ENCODE measurements around the gene CEP112.

Gene CEP112

DNA sequence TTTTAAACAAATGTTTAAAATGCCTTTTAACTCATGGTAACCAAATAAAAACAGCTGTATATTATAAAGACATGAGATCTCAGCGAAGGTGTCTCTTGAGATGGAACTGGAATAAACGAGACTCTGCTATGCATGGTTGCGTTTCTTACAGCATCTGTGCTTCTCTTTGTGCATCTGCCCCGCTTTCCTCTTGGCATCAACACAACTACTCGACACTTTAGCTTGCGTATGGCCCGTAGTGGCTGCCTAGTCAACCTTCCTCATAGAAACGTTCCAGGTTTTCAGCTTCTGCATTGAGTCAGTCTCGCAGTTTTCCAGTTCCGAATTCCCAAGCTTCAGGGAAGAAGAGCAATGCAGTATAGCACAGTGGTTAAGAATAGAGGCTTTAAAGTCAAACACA, 214.9 kb downstream of the CEP112 start:
- DNase-seq: peak; percentile 21

DNA sequence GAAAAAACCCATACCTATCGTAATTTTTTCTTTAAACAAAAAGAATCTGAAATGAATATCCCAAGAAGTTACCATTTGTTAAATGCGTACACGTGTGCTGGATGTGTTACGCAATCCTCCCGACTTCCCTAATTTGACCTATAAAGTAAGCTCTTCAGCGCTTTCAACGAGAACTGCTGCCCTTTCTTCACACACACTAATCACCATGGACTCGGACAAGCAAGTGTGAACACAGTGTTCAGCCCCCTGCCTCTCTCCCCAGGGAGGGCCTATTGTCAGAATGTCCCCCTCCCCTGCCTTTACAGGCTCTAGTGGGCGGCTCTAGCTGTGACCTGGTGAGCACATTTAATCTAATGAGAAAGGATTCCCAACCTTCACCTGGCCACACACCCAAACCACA, 216.1 kb downstream of the CEP112 start:
- DNase-seq: no peak

DNA sequence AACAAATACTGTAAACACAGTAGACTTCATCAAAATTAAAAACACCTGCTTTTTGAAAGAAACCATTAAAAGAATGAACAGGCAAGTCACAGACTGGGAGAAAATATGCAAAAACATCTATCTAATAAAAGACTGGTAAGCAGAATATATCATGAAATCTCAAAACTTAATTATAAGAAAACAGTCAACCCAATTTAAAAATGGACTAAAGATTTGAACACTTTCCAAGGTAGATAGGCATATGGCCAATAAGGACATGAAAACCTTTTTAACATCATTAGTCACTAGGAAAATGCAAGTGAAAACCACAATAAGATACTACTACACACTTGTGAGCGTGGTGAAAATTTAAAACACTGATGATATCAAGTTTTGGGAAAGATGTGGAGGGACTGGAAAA, 218.7 kb downstream of the CEP112 start:
- DNase-seq: no peak

DNA sequence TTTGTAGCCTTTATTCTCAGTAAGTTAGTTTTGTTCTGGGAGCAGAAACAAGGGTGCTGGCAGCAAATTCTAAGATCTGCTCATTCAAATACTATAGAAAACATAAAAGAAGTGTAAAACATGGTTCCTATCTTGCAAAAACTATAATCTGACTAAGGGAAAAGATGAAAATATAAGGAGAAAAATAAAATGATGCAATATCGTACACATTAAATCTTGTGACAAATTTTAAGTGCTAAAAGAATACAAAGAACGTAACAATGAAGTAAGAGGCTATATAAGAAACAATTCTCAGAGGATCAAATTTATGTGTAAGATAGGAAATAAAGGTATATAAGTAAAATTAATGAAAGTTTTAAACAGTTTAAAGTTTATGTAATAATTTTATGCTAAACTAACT, 224.6 kb downstream of the CEP112 start:
- no peak for DNase-seq

DNA sequence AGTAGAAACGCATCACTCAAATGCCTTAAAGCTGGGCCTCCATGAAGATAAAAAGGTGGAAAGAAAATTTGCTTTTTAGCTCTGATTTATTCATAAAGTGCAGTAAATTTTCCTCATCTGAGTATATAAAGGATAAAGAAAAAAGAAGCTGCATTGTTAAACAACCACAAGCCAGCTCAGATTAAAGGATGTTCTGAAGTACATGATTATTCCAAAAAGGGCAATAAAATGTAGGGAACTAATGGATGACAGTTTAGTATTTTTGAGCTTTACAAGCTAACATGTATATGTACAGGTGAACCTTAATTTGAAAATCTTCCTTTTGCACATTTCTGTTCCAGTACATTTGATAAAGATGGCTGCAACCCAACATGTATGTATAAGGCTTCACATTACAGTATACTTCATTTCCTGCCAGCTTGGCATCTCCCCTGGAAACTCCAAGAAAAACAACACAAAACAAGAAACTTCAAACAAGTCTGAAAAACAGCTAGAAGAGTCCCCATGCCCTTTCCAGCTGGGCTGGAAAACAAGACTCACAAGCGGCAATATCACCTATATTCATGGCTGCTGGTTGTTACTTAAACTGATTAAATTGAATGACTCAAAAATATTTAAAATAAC, 225.7 kb downstream of the CEP112 start:
- no peak for DNase-seq

DNA sequence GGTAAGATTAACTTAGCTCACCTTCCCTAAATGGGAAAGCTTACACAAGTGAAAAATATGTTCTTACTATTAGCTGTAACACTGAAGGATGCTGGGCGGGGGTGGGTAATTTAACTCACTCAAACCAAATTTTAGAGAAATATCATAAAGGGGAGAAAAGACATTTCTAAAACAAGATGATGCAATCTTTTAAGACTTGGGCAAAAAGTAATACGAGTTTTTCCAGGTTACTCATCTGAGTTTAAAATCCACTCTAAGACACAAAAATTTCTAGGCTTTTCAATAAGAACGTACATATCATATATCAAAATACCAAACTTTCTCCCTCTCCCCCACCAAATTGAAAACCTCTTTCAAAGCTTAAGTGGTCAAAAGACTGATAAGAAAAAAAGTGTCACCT, 228.8 kb downstream of the CEP112 start:
- DNase-seq: no peak

DNA sequence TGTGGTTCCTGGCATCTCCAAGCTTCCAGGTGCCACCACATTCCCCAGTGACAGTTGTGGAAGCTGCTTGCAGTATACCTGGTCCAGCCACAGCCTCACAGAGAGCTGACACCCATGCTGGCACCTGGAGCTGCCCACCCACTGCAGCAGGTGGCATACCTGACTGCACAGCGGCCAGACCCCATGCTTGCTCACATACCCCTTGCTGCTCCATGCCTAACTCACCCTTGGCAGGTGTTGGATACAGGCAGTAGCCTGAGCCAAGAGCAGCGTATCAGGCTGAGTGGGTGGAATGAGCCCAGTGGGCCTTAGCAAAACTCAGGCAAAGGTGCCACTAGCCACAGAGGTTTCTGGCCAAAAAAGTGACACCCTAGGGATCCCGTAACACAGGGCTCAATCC, 232.3 kb downstream of the CEP112 start:
- DNase-seq: no peak

DNA sequence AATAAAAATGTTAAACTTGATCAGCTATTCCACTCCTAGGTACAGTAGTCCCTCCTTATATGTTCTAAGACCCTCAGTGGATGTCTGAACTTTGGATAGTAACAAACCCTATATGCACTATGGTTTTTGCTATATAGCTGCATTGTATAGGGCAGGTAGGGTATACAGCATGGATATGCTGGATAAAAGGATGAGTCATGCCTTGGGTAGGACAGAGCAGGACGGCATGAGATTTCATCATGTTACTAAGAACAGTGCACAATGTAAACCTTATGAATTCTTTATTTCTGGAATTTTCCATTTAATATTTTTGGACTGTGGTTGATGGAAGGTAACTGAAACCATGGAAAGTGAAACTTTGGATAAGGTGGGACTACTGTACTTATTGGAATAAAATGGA, 235.1 kb downstream of the CEP112 start:
- DNase-seq: no peak

DNA sequence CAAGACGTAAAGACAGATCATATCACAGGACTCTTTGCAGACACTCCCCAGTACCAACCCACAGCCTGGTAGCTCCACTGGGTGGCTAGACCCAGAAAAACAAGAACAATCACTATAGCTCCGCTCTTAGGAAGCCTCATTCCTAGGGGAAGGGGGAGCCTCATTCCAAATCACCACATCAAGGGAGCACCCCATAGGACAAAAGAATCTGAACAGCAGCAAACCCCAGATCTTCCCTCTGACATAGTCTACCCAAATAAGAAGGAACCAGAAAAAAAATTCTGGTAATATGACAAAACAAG, 237.8 kb downstream of the CEP112 start:
- no peak for DNase-seq

DNA sequence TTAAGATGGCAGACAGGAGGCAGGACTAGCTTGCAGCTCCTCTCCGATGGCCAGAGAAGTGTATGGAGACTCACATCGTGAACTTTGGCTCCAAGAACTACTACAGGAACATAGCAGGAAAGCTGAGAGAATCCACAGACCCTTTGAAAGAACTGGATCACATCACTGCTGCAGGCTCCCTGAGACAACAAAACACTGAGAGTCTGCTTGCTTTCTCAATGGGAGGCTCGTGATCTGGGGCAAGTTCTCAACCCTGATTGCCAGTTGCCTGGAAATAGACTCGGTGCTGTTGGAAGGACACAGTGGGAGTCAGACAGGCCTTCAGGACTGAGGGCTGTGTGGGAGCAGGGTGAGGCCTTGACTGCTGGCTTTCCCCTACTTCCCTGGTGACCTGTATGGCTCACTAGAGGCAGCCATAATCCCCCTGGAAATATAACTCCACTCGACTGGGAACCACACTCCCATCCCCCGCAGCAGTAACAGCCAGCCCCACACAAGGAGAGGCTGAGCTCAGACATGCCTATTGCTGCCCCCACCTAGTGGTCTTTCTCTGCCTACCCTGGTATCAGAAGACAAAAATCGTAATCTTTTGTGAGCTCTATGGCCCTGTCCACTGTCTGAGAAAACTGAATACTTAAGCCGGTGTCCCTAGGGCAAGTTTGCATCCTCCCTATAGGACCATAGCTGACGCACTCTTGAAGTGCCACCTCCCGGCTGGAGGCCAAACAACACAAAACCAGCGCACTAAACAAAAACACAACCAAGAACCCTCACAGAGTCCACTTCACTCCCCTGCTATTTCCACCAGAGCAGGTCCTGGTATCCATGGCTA, 238.4 kb downstream of the CEP112 start:
- DNase-seq: no peak

DNA sequence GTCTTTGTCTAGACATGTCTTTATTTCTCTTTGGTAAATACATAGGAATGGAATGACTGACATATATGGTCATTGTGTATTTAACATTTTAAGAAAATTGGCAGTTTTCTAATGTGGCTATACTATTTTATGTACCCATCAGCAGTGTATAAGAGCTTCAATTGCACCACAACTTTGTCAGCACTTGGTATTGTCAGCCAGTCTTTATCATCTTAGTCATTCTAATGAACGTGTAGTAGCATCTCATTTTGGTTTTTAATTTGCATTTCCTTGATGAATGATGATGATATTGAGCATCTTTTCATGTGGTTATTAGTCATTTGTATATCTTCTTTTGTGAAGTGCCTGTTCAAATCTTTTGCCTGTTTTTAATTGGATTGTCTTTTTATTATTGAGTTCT, 239.3 kb downstream of the CEP112 start:
- no peak for DNase-seq

DNA sequence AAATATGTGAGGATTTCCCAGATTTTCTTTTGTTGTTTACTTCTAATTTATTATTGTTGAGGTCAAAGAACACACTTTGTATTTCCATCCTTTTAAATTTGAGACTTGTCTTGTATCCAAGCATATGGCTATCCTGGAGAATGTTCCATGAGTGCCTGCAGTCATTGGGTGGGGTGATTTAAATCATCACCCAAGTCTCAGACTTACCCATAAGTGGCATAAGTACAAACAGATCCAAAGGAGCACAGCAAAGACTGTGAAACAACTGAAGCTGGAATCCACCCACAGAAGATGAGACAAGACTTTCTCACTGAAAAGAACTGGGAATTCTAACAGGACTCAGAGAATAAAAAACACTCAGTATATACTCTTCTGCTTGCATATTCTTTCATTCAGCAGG, 239.9 kb downstream of the CEP112 start:
- no peak for DNase-seq

DNA sequence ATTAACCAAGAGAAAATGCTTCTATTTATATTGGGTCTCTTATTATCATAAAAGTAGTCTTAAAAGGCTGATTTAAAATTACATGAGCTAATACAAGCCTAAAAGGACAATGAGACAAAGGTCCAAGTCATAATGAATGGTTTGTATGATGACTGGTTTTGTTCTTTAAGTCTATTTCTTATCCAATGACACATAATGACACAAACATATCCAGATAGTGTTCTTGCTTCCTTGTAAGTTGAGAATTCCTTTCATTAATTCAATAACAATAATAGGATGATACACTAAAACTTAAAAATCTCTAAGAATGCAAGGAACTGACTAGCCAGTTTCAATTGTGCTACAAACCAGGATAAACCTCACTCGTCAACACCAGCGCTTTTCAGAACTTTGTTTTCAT, 244.1 kb downstream of the CEP112 start:
- DNase-seq: no peak

DNA sequence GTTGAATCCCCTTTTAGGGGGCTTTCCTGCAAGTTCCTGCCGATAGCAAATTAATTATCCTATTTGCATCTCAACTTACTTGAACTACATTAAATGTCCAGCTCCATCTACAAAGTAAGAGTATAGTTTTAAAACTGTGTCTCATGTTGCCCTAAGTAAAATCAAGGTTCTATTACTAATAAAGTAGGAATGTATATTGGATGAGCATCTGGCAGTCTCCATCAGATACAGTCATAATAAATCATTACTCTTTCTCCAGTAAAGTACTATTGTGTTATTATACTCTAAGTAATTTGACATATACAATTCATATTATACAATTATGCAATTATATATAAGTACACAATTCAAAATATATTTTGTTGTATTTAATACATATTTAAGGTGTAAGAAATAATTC, 249.3 kb downstream of the CEP112 start:
- DNase-seq: no peak

DNA sequence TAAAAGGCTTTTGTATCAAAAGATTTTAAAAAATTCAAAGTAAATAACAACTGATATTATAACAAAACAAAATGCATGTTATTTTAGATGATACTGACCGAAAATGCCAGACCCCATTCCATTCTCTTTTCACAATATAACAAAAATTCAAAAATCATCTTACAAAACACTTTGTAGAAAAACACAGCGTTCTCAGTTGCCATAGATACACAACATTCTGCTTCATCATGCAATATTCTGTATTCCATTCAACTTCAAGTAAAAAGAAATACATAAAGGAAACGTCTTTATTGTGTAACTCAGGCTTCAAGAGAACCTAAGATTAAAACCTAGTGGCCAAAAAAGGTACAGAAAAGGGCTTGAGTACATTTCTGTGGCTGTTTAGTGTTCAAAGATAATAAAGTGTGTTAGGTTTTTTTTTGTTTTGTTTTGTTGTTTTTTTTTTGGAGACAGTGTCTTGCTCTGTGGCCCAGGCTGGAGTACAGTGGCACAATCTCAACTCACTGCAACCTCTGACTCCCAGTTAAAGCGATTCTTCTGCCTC, 250.5 kb downstream of the CEP112 start:
- DNase-seq: no peak

DNA sequence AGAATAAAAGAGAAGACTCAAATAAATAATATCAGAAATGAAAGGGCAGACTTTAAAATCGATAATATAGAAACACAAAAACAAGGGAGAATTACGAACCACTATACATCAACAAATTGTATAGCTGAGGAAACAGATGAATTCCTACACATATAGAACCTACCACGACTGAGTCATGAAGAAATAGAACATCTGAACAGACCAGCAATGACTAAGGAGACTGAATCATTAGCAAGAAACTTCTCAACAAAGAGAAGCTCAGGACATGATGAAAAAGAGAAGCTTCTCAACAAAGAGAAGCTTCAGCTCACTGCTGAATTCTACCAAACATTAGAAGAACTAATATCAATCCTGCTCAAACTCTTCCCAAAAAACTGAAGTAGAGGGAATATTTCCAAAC, 255.9 kb downstream of the CEP112 start:
- DNase-seq: no peak

DNA sequence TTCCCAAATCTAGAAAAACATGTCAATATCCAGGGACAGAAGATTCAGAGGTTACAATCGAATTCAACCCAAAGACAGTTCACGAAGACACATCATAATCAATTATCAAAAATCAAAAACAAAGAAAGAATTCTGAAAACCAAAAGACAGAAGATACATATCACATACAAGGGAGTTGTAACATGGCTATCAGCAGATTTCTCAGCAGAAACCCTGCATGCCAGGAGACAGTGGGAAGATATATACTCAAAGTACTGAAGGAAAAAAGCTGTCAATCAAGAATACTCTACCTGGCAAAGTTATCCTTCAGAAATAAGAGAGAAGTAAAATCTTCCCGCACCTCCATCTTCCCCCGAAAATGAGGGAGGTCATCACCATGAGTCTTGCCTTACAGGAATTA, 258.6 kb downstream of the CEP112 start:
- DNase-seq: no peak

DNA sequence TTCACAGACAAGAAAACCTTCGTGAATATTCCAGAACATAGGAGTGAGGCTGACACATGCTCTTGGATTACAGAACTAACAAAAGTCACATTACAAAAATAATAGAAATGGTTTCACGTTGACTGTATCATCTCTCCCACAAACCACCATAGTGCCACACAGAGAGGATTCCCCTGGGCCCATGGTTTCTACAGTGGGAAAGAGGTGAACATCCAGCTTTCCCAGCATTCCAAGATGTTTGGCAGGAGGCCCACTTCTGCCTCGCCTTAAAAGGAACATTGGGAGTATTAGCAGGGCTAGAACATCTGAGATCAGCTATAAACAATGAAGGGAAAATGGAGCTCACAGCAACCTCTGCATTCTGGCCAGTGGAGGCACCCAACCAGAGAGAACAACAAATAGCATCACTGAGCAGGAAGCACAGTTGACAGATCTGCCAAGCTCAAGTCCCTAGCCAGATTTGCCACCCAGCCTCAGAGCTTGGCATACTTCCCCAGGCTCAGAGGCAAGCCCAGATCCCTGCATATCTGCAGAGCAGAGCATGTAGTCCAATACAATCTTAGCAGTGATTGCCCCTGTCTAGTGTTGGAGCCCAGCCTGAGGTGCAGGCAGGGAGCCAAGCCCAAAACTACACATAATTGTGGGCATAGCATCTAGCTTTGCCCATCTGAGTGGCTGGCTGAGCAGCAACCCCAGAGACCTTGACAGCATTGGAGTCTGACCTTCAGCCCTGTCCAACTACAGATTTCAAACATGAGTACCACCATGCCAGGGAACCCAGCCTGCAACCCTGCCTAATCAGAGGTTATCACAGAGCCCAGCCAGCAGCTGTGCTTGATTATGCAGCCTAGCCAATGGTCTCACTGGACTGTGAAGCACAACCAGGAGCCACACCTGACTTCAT, 260.4 kb downstream of the CEP112 start:
- DNase-seq: no peak

DNA sequence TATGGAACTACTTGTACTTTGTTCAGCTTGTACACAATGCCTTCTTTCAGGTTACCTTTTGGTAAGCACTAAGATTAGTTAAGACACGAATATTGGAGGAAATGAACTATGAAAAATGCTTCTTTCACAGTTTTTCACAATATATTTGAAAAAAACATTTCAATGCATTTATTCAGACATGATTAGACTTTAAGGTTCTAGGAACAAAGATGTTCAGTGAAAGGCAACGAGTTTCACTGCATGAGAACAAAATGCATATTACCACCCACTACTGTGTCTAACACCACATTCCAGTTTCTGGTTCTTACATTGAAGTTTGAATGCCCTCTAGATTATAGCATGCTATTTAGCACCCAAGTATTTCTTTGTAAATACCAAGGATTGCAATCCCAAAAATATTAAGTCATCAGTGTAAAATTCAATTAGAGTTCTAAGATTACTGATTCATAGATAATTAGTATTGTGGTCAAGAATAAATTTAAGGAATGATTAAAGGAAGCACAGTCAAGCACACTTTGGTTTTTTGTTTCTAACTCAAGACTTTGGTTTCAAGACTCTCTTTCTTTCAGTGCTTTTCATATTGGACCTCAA, 261.7 kb downstream of the CEP112 start:
- DNase-seq: no peak

DNA sequence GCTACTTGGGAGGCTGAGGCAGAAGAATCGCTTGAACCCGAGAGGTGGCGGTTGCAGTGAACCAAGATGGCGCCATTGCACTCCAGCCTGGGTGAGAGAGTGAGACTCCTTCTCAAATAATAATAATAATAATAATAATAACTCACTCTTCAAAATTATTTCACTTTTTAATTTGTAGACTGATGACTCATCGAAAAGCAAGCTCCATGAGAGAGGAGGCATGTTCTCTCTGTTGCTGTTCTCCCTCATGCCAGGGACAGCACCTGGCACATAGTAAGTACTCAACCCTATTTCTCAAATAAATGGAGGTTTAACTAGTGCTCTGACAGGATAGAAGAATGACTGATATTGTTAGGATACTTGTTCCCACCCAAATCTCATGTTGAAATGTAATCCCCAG, 265.3 kb downstream of the CEP112 start:
- DNase-seq: no peak

DNA sequence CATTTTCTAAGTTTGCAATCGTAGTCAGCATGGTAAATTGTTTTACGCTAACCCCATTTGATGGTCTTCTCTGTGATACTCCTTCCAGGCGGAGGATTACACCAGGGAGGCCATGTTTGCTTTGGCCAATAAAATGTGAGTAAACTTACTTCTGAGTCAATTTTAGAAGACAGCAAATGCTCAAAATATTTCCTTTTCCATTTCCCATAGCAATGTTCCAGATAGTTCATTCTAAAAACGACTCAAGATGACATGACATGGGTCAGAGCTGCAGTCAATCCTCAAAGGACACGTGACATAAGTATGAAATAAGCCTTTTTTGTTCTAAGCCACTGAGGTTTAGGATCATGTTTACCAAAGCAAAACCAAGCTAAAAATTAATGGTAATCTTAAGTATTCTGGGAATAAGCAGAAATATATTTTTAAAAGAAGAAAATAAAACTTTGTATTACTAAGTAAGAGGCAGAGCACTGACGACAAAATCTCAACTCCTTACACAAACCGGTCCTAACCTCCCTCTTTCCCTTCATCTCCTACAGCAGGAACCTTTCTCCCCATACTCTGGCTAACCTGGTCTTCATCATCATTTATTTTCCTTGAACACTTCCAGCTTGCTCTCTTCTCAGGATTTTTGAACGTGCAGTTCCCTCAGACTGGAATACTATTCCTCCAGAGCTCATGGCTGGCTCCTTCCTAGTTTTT, 266.2 kb downstream of the CEP112 start:
- DNase-seq: no peak

DNA sequence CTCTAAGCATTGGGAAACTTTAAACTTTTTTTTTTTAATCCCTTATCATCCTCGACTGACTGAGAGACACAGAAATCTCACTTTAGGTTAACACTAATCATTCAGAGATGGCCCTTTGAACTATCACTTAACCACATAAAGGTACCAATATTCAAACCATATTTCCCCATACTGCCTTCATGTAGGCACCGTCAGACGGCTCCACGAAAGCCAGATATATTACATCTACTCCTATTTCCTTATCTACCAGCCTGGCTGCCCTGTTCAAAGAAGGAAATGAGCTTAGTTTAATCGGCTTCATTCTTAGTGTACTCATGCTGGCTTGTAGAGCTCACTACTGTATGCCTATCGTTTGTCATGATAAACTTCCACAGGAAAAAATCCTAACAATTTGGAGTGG, 270.9 kb downstream of the CEP112 start:
- no peak for DNase-seq

DNA sequence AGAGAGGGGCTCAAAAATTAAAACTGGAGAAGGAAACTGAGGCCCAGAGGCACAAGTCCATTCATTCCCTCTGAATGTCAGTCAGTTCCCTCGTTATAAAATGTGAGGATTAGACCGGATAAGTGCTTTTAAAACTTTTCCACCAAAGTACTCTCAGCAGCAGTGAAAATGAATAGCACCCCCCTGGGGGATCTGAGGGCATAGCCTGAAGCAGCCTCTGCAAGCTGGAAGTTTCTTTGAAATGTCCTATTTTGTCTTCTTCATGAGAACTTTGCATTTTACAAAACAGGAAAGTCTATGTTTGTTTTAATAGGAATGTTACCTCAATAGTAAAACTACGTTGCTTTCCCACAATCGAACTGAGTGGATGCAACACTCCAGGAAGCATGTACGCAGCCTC, 273.0 kb downstream of the CEP112 start:
- DNase-seq: no peak
